Liver (tissue), 9 donors: ENCODE results near the gene GPI. TPM values are rescaled to one million over a fixed set of nuclear protein-coding genes. Genes with fewer than 3 reads are reported as not detected.

Source experiments
- DNase-seq: peaks from one replicate; pipeline ENCODE4 v3.0.0-alpha.2; 2017; ENCODE audit warnings: low spot score
- H3K27ac ChIP-seq, 2 donors: one replicate each; pipeline ENCODE4 v1.7.0; 2013; ENCODE audit warnings: inconsistent platforms in 2 of 2, low read length in 2 of 2, control low read depth in 1 of 2, low read depth in 1 of 2, mild to moderate bottlenecking in 1 of 2
- H3K27me3 ChIP-seq, 4 donors: one replicate each; pipeline versions ENCODE4 v1.6.1 to v1.7.0; 2013; ENCODE audit warnings: low read length in 3 of 4, inconsistent platforms in 1 of 4, mild to moderate bottlenecking in 1 of 4, moderate library complexity in 1 of 4; ENCODE audit not compliant: control insufficient read depth in 4 of 4, insufficient read depth in 4 of 4
- H3K36me3 ChIP-seq, 4 donors: one replicate each; pipeline versions ENCODE4 v1.6.1 to v1.7.0; 2013; ENCODE audit warnings: low read length in 3 of 4, mild to moderate bottlenecking in 3 of 4, low read depth in 1 of 4, moderate library complexity in 1 of 4; ENCODE audit not compliant: control insufficient read depth in 4 of 4, insufficient read depth in 3 of 4
- H3K4me1 ChIP-seq, 4 donors: one replicate each; pipeline versions ENCODE4 v1.6.1 to v1.7.0; 2013; ENCODE audit warnings: low read length in 3 of 4, mild to moderate bottlenecking in 3 of 4, moderate library complexity in 1 of 4; ENCODE audit not compliant: control insufficient read depth in 4 of 4, insufficient read depth in 4 of 4
- H3K4me3 ChIP-seq, 3 donors: one replicate each; pipeline versions ENCODE4 v1.6.1 to v1.7.0; 2013; ENCODE audit warnings: low read length in 3 of 3, control low read depth in 1 of 3, low read depth in 1 of 3, mild to moderate bottlenecking in 1 of 3
- H3K9ac ChIP-seq, 2 donors: one replicate each; pipeline ENCODE4 v1.7.0; 2013; ENCODE audit warnings: low read length in 2 of 2, mild to moderate bottlenecking in 2 of 2, moderate library complexity in 2 of 2, control low read depth in 1 of 2, low read depth in 1 of 2
- H3K9me3 ChIP-seq, 4 donors: one replicate each; pipeline versions ENCODE4 v1.6.1 to v1.7.0; 2013; ENCODE audit warnings: low read length in 3 of 4; ENCODE audit not compliant: control insufficient read depth in 4 of 4
- EGR1 ChIP-seq, 2 donors: IDR thresholded peaks; 2 replicates each; pipeline ENCODE4 v1.6.1; 2016 to 2018; ENCODE audit warnings: antibody characterized with exemption in 2 of 2, low read depth in 2 of 2
- FOXA1 ChIP-seq: IDR thresholded peaks from 2 replicates; pipeline ENCODE4 v1.6.1; 2016; ENCODE audit warnings: antibody characterized with exemption
- FOXA2 ChIP-seq: IDR thresholded peaks from 2 replicates; pipeline ENCODE4 v1.6.1; 2016; ENCODE audit warnings: antibody characterized with exemption
- HNF4A ChIP-seq, 2 donors: conservative IDR thresholded peaks; 2 replicates each; pipeline ENCODE4 v1.6.1; 2016; ENCODE audit warnings: antibody characterized with exemption in 2 of 2, mild to moderate bottlenecking in 2 of 2
- HNF4G ChIP-seq: IDR thresholded peaks from 2 replicates; pipeline ENCODE4 v1.6.1; 2016; ENCODE audit warnings: antibody characterized with exemption
- JUND ChIP-seq, 2 donors: IDR thresholded peaks; 2 replicates each; pipeline ENCODE4 v1.6.1; 2016; ENCODE audit warnings: antibody characterized with exemption in 2 of 2
- NR2F2 ChIP-seq: IDR thresholded peaks from 2 replicates; pipeline ENCODE4 v1.6.1; 2016; ENCODE audit warnings: antibody characterized with exemption
- RAD21 ChIP-seq, 2 donors: IDR thresholded peaks; 2 replicates each; pipeline ENCODE4 v1.6.1; 2016; ENCODE audit warnings: antibody characterized with exemption in 2 of 2, mild to moderate bottlenecking in 2 of 2
- RXRA ChIP-seq, 2 donors: IDR thresholded peaks; 2 replicates each; pipeline ENCODE4 v1.6.1; 2017 to 2018; ENCODE audit warnings: antibody characterized with exemption in 2 of 2, mild to moderate bottlenecking in 1 of 2
- SP1 ChIP-seq: IDR thresholded peaks from 2 replicates; pipeline ENCODE4 v1.6.1; 2018; ENCODE audit warnings: antibody characterized with exemption, mild to moderate bottlenecking
- TAF1 ChIP-seq: conservative IDR thresholded peaks from 2 replicates; pipeline ENCODE4 v1.6.1; 2016; ENCODE audit warnings: antibody characterized with exemption, mild to moderate bottlenecking
- YY1 ChIP-seq: IDR thresholded peaks from 2 replicates; pipeline ENCODE4 v1.6.1; 2016; ENCODE audit warnings: antibody characterized with exemption, mild to moderate bottlenecking
- WGBS: extraction: QIAGEN DNeasy Blood & Tissue Kit; methylation state at CpG from one replicate; pipeline ENCODE4 v1.1.7; 2013; 5-methylcytosine and 5-hydroxymethylcytosine counted together
- polyA plus RNA-seq, 2 donors: library from polyadenylated mRNA; stranded (reverse) in 1 of 2; unstranded in 1 of 2; fragments of 200-250 nt in 1 of 2; fragments of >200 nt in 1 of 2; fragmentation: Nextera tagmentation in 1 of 2; extraction: Ambion mirVana in 1 of 2; gene quantifications; one replicate each; pipeline versions ENCODE4 v1.2.1 to v1.2.3, GENCODE V29; 2013 to 2015
- total RNA-seq, 2 donors: library from RNA; depleted of rRNA; stranded (reverse); fragments of >200 nt; gene quantifications; one replicate each; pipeline ENCODE4 v1.2.3, GENCODE V29; 2014
- TF ChIP-seq, protein P1 (sequence below): IDR thresholded peaks from 2 replicates; pipeline ENCODE4 v1.6.1; 2016; ENCODE audit warnings: antibody characterized with exemption
- TF ChIP-seq, protein P2 (sequence below): IDR thresholded peaks from 2 replicates; pipeline ENCODE4 v1.6.1; 2016; ENCODE audit warnings: antibody characterized with exemption, mild to moderate bottlenecking
- TF ChIP-seq, protein P3 (sequence below): IDR thresholded peaks from 2 replicates; pipeline ENCODE4 v1.6.1; 2016; ENCODE audit warnings: antibody characterized with exemption
- TF ChIP-seq, protein P4 (sequence below): fragments of 150-350 bp; IDR thresholded peaks from 2 replicates; pipeline ENCODE4 v1.5.1; 2017; ENCODE audit warnings: improper control_type of control experiment, low read depth, low read length; ENCODE audit not compliant: missing input control
- donor health status: healthy.
- donor health status: healthy.
- donor health status: healthy.
- donor health status: healthy.
- donor health status: healthy.

GPI gene
- total and polyA plus RNA-seq, 4 donors = 61.8 to 191 (median 158) TPM

DNA sequence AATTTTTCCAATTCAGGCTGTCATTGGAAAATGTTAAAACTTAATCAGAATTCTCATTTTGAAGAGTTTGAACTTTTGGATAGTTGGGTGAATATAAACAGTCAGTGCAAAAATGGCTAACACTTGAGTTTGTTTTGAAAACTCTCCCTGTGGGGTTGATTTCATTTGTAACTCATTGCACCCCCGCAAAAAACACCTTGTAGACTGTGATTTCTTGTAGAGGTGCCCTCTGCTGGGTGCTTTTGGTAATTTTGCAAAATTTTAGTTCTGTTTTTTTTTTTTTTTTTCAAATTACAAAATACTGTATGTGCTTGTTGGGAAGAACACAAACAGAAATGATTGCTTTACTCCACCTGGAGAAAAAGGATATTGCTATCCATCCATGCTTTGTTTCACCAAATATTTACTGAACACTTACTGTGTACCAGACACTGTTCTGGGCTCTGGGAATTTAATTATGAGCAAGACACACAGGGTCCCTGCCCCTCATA, 28.2 kb upstream of the GPI start:
- WGBS = 3% methylated on average over 1 of the region's 1 CpG
- DNase-seq = no peak
- Histone ChIP-seq H3K27me3 (no peaks in the 10 kb centered on the region), H3K4me3 (no peak overlapping the region), H3K9ac (peak overlapping the region in 1 of 2 donors; percentile 50), H3K9me3 (no peaks in the 10 kb centered on the region), H3K36me3 (peaks cover 6 to 38% (median 20%) of the 10 kb centered on the region in 4 donors), H3K27ac (peak overlapping the region; percentile 60 to 83), H3K4me1 (peaks cover 8 to 26% (median 23%) of the 10 kb centered on the region in 4 donors)
- TF ChIP-seq YY1 (no peak), SP1 (no peak), JUND (IDR thresholded peaks at IDR 0.05) (no peak), TAF1 (no peak), RXRA (IDR thresholded peaks at IDR 0.05) (peak in 1 of 2 donors; percentile 5), HNF4A (conservative IDR thresholded peaks at IDR 0.05) (peak in 1 of 2 donors; percentile 5), NR2F2 (no peak), EGR1 (IDR thresholded peaks at IDR 0.05; ENCODE audit: low read depth in 2 of 2) (peak; percentile 45 to 54), RAD21 (IDR thresholded peaks at IDR 0.05) (peak; percentile 76 to 78)
- TF ChIP-seq, protein P1, sequence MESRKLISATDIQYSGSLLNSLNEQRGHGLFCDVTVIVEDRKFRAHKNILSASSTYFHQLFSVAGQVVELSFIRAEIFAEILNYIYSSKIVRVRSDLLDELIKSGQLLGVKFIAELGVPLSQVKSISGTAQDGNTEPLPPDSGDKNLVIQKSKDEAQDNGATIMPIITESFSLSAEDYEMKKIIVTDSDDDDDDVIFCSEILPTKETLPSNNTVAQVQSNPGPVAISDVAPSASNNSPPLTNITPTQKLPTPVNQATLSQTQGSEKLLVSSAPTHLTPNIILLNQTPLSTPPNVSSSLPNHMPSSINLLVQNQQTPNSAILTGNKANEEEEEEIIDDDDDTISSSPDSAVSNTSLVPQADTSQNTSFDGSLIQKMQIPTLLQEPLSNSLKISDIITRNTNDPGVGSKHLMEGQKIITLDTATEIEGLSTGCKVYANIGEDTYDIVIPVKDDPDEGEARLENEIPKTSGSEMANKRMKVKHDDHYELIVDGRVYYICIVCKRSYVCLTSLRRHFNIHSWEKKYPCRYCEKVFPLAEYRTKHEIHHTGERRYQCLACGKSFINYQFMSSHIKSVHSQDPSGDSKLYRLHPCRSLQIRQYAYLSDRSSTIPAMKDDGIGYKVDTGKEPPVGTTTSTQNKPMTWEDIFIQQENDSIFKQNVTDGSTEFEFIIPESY = peak; percentile 16
- TF ChIP-seq, protein P2, sequence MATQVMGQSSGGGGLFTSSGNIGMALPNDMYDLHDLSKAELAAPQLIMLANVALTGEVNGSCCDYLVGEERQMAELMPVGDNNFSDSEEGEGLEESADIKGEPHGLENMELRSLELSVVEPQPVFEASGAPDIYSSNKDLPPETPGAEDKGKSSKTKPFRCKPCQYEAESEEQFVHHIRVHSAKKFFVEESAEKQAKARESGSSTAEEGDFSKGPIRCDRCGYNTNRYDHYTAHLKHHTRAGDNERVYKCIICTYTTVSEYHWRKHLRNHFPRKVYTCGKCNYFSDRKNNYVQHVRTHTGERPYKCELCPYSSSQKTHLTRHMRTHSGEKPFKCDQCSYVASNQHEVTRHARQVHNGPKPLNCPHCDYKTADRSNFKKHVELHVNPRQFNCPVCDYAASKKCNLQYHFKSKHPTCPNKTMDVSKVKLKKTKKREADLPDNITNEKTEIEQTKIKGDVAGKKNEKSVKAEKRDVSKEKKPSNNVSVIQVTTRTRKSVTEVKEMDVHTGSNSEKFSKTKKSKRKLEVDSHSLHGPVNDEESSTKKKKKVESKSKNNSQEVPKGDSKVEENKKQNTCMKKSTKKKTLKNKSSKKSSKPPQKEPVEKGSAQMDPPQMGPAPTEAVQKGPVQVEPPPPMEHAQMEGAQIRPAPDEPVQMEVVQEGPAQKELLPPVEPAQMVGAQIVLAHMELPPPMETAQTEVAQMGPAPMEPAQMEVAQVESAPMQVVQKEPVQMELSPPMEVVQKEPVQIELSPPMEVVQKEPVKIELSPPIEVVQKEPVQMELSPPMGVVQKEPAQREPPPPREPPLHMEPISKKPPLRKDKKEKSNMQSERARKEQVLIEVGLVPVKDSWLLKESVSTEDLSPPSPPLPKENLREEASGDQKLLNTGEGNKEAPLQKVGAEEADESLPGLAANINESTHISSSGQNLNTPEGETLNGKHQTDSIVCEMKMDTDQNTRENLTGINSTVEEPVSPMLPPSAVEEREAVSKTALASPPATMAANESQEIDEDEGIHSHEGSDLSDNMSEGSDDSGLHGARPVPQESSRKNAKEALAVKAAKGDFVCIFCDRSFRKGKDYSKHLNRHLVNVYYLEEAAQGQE = no peak
- TF ChIP-seq, protein P3, sequence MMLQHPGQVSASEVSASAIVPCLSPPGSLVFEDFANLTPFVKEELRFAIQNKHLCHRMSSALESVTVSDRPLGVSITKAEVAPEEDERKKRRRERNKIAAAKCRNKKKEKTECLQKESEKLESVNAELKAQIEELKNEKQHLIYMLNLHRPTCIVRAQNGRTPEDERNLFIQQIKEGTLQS = no peak
- TF ChIP-seq, protein P4, sequence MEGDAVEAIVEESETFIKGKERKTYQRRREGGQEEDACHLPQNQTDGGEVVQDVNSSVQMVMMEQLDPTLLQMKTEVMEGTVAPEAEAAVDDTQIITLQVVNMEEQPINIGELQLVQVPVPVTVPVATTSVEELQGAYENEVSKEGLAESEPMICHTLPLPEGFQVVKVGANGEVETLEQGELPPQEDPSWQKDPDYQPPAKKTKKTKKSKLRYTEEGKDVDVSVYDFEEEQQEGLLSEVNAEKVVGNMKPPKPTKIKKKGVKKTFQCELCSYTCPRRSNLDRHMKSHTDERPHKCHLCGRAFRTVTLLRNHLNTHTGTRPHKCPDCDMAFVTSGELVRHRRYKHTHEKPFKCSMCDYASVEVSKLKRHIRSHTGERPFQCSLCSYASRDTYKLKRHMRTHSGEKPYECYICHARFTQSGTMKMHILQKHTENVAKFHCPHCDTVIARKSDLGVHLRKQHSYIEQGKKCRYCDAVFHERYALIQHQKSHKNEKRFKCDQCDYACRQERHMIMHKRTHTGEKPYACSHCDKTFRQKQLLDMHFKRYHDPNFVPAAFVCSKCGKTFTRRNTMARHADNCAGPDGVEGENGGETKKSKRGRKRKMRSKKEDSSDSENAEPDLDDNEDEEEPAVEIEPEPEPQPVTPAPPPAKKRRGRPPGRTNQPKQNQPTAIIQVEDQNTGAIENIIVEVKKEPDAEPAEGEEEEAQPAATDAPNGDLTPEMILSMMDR = peak; percentile 67

DNA sequence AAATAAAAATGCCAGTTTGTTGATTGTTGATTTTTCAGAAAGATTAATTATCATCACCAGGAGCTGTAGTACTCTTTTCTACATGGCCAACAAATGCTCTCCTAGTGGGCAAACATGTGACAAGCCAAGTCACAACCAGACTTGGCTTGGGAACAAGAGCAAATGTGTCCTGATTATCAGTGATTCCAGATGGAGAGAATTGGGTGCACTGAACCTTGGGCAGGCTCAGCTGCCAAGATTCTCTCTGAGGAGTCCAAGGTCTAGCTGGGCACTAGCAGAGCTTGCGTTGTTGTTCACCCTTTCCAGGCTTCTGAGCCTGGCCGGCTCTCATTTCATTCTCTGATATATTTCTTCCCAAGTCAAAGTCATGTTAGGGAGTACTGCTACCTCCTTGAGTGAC, 27.3 kb upstream of the GPI start:
- peak overlapping the region; percentile 17 to 50 for H3K9ac ChIP-seq
- no peak overlapping the region for H3K4me3 ChIP-seq
- H3K4me1 ChIP-seq = peaks cover 8 to 31% (median 25%) of the 10 kb centered on the region in 4 donors
- peaks cover 12 to 43% (median 26%) of the 10 kb centered on the region in 4 donors for H3K36me3 ChIP-seq
- H3K27ac ChIP-seq = peak overlapping the region; percentile 60 to 83
- WGBS = 44% methylated on average over 2 of the region's 2 CpGs
- H3K27me3 ChIP-seq = no peaks in the 10 kb centered on the region
- no peaks in the 10 kb centered on the region for H3K9me3 ChIP-seq
- no peak for DNase-seq
- TF ChIP-seq EGR1 (IDR thresholded peaks at IDR 0.05; ENCODE audit: low read depth in 2 of 2) (peak in 1 of 2 donors; percentile 31), RXRA (IDR thresholded peaks at IDR 0.05) (peak; percentile 97), FOXA2 (peak; percentile 22), TAF1 (no peak), FOXA1 (no peak), YY1 (peak; percentile 32), SP1 (peak; percentile 97), HNF4G (peak; percentile 90), HNF4A (conservative IDR thresholded peaks at IDR 0.05) (peak; percentile 96 to 97), JUND (IDR thresholded peaks at IDR 0.05) (peak; percentile 85 to 88)
- TF ChIP-seq, protein P2 = peak; percentile 54
- TF ChIP-seq, protein P4 = no peak
- TF ChIP-seq, protein P3 = no peak
